ENCODE results near the gene RAD23B.

RAD23B gene

GRCh38 chr9:107269254-107269653 is 13.8 kb upstream of the RAD23B start:
- FAIRE-seq: no peak

- FAIRE-seq: no peak
Observed at GRCh38 chr9:107269681-107270080, 13.4 kb upstream of the RAD23B start.

- FAIRE-seq: no peak
Observed at GRCh38 chr9:107270082-107270481, 13.0 kb upstream of the RAD23B start.

- no peak for FAIRE-seq
Observed at GRCh38 chr9:107270580-107270979, 12.5 kb upstream of the RAD23B start.

GRCh38 chr9:107273634-107274033 is 9.4 kb upstream of the RAD23B start:
- no peak for FAIRE-seq

- no peak for FAIRE-seq
Observed at GRCh38 chr9:107274096-107274495, 9.0 kb upstream of the RAD23B start.

GRCh38 chr9:107274953-107275422 is 8.1 kb upstream of the RAD23B start:
- no peak for FAIRE-seq

GRCh38 chr9:107275530-107275929 is 7.5 kb upstream of the RAD23B start:
- no peak for FAIRE-seq

- FAIRE-seq: no peak
Observed at GRCh38 chr9:107276966-107277710, 5.9 kb upstream of the RAD23B start.

- FAIRE-seq: no peak
Observed at GRCh38 chr9:107277801-107278200, 5.3 kb upstream of the RAD23B start.

- no peak for FAIRE-seq
Observed at GRCh38 chr9:107279086-107279485, 4.0 kb upstream of the RAD23B start.

- FAIRE-seq: no peak
Observed at GRCh38 chr9:107280543-107280942, 2.5 kb upstream of the RAD23B start.

GRCh38 chr9:107281184-107281583 is 1.9 kb upstream of the RAD23B start:
- no peak for FAIRE-seq

GRCh38 chr9:107281922-107282667 is 984 bp upstream of the RAD23B start:
- FAIRE-seq: no peak

- FAIRE-seq: no peak
Observed at GRCh38 chr9:107283623-107284616, 841 bp downstream of the RAD23B start.

GRCh38 chr9:107284636-107285035 is 1.6 kb downstream of the RAD23B start:
- FAIRE-seq: no peak

- no peak for FAIRE-seq
Observed at GRCh38 chr9:107285286-107285685, 2.2 kb downstream of the RAD23B start.

- FAIRE-seq: no peak
Observed at GRCh38 chr9:107286057-107286456, 3.0 kb downstream of the RAD23B start.

- FAIRE-seq: no peak
Observed at GRCh38 chr9:107288701-107289100, 5.6 kb downstream of the RAD23B start.

- no peak for FAIRE-seq
Observed at GRCh38 chr9:107290619-107291018, 7.5 kb downstream of the RAD23B start.

GRCh38 chr9:107292821-107293542 is 9.9 kb downstream of the RAD23B start:
- no peak for FAIRE-seq

- no peak for FAIRE-seq
Observed at GRCh38 chr9:107293543-107294085, 10.5 kb downstream of the RAD23B start.

Data from TTC549 (cell line).